MV-4-11 (cell line): Measurements from ENCODE around the gene BBS9.
"Not testable (repeated sequence)": the region's sequence is repeated elsewhere in the genome, so short reads cannot be mapped to it uniquely, and the experiment has no call there.

ENCODE experiments used
- DNase-seq: peaks from one replicate; lab custom pipeline; 2025; lab: John Stamatoyannopoulos, UW

BBS9 gene

DNA sequence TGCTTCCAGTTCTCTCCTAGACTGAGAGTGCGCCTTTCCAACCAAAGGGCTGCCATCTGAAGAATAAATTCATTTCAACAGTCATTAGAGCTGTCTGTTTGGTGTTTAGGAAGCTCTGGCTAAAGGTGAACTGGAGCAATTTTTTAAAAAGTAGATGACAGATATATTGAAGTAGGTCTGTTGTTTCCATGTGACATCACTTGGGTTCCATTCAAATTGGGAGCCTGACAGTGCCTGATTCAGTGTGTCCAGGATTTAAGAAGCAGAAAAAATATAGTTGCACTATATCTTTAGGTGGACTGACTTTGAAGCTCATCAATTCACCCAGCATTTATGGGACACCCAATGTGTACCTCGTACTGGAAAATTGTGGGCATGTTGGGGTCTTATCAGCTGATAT, 367.7 kb downstream of the BBS9 start:
- DNase-seq = no peak

DNA sequence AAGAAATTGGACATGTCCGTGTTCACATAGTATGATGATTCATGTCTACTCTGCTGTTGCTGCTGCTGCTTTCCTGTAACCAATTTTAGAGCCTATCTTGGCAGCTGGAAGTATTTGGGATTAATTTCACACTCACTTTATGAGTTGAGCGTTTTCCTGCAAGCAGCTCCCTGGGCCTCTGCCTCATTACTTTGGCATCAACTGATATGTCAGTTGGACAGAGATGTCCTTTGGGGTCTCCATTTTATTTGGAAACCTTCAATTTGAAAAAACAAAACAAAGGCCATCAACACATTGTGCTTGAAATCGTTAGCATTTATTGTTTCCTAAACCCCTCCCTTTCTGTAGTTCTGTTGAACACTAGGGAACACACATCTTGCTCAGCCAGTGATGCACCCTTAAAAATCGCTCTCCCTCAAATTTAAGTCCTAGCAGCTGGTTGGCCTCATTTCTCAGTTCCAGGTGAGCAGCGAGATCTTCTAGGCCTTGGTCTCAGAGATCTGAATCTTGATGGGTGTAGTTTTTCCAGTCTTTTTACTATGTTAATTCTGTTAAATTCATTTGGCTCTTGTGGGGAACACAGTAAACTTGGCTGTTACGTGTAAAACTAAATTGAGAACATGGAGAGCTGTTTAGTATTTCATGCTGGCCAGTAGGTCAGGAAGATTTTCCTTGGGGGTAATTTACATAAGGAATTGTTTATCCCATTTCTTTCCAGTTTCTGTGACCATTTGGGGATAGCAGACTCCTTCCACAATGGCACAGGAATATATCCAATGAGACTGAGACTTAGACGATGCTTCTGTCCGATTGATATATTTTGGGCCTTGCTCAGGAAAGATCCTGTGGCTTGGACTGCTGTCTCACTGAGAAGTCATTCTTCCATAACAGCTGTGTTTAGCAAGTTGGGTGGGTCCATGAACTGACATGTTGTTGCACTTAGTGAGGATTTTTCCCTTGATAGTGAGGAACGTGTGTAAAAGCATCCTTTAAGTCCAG, 371.6 kb downstream of the BBS9 start:
- DNase-seq = no peak

DNA sequence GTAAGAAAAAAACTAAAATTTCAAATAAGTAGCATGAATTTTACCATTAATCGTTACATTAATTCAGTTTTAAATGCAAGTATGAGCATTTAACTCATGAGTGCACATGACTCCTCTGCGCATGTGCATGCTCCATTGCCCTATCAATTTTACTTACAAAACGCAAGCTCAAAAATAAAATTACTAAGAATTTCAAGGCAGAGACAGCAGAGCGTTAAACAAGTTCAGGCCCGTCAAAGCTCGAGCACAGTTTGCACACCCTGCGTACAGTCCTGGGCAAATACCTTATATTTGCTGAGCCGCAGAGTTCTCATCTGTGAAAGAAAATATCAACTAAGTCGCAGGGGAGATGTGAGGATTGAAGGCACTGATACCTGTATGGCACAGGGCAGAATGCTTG, 373.6 kb downstream of the BBS9 start:
- DNase-seq = no peak

DNA sequence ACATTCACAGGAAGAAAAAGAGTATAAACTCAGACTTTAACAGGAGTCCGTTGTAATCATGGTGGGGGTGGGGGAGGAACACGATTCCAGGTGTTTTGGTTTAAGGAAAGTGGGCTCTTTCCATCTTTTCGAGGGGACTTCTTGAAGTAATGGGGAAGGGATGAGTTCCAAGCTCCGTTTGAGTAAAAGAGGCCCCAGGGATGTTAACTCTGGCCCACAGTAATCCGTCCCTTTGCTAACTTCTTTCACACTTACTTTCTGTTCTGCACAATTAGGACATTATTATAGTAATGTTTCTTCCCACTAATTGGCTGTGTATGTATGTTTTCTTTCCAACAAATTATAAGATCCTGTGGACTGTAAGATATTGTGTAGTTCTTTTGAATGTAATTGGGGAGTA, 374.4 kb downstream of the BBS9 start:
- DNase-seq = no peak

DNA sequence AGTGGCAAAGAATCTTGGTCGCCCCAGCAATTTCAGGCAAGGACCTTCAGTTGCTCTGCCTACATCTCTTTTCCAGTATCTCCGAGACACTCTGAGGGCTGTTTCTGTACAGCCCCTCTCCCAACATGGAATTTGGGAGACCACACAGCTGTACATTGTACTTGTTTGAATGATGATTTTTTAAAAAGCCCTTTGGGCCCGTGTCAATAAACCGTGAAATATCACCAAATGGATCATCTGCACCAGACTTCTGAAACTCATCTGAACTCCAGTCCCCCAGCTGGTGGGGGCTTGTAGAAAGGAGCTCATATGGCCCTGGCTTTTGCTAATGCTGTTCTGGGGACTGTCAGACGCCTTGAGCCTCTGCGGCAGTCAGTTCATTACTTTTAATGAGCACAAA, 374.9 kb downstream of the BBS9 start:
- DNase-seq = no peak

DNA sequence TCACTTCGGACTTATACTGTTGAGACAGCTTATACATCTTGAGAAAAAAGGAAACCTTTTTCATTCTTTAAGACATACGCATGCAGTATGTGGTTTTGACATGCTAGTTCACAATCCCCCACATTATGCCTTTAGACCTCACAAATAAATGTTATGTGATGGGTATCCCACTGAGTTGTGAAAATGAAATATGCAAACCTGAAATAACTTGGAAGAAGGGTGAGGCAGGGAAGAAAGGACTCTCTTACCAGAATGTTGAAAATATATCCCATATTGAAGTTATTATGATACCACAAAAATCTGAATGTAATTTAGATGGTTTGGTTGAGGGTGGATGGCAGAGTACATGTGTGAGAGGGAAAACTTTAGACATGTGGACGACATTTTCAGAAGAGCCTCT, 379.8 kb downstream of the BBS9 start:
- no peak for DNase-seq

DNA sequence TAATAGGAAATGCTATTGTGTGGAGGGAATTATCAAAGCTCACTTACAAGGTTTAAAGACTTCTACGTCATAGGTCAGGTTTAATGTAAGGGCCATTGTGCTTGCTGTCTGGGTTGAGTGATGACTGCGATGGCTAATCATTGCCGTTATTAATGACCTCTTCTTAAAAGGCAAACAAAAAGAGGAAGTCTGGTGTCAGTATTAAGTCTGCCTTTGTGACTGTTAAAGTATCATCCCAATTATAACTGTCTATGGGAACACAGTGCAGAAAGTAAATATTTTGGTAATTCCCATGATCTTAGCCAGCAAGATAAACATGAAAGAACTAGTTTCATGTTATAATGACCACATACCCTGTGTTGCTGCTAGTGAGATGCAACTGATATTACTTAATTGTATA, 382.4 kb downstream of the BBS9 start:
- no peak for DNase-seq

DNA sequence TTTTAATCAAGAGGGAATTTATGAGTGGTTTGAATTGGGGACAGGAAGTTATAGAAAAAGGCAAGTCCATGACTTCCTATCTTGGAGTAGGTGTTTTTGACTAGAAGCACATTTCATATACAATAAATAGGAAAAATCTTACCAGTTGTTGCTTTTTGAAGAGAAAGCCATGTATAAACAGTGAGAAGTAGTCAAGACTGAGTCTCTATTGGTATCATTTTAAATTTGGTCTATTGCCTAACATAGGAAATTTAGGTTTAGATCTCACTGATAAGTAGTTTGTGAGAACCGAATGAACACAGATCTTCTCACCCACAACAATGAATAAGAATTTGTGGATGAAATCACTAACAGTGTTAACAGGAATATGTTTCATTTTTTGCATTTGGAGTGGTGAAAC, 387.2 kb downstream of the BBS9 start:
- no peak for DNase-seq

DNA sequence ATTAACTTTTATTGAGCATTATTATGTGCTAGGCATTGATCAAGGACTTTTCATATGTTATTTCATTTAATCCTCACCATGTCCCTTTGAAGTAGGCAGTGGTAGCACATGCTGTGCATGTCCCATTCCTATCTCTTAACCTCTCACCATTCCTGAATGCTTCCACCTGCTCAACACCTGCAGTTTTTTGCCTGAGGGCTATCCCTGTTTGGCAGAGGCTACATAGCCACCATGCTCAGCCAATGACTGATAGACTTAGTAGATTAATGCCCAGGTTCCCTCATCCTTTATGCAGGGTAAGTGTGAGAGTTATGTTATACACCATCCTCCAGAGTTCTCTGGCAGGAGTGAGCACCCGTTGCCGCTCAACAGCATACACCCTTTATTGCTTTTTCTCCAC, 387.8 kb downstream of the BBS9 start:
- no peak for DNase-seq

DNA sequence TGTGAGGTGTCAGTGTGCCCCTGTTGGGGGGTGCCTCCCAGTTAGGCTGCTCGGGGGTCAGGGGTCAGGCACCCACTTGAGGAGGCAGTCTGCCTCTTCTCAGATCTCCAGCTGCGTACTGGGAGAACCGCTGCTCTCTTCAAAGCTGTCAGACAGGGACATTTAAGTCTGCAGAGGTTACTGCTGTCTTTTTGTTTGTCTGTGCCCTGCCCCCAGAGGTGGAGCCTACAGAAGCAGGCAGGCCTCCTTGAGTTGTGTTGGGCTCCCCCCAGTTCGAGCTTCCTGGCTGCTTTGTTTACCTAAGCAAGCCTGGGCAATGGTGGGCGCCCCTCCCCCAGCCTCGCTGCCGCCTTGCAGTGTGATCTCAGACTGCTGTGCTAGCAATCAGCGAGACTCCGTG, 397.6 kb downstream of the BBS9 start:
- not testable (repeated sequence) for DNase-seq

DNA sequence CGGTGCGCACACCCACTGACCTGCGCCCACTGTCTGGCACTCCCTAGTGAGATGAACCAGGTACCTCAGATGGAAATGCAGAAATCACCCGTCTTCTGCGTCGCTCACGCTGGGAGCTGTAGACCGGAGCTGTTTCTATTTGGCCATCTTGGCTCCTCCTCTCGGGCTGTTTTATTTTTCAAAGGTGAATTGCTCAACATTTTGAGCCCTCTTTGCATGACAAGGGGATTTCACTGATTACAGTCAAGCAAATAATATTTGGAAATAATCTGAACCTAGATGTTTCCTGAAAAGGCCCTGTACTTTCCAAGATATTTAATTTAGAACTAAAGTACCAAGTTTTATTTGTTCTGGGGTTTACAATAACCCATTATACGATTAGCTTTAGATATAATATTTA, 398.2 kb downstream of the BBS9 start:
- DNase-seq = not testable (repeated sequence)

DNA sequence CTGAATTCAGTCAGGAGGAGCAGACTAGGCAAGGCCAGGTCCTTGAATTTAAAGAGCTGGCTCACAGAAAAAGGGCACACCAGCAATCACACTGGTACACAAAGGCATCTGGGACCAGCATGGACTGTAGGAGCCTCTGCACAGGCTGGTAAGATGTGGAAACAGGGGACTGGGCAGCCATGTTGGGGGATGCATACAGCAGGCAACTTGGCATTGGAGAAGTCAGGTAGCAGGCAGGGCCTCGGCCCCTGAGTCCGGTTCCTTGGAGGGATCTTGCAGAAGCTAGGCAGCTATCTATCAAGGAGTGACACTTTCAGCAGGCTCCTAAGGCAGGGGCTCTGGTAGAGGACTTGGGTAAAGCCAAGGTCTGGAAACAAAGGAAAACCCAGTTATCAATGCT, 399.7 kb downstream of the BBS9 start:
- no peak for DNase-seq

DNA sequence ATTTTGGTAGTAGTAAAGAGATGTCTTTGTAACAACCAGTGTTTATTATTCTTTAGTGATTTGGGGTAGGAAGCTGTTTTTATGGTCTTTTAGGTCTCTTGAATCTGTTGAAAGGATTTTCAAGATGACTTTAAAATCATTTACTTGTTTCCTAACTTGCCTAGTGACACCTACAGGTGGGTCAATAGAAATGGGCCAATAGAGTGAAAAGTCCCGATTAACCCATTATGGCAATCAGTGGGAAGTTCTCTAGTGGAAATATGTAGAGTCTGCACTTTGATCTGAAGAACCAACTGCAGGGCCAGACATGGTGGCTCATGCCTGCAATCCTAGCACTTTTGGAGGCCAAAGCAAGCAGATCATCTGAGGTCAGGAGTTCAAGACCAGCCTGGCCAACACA, 401.3 kb downstream of the BBS9 start:
- no peak for DNase-seq

DNA sequence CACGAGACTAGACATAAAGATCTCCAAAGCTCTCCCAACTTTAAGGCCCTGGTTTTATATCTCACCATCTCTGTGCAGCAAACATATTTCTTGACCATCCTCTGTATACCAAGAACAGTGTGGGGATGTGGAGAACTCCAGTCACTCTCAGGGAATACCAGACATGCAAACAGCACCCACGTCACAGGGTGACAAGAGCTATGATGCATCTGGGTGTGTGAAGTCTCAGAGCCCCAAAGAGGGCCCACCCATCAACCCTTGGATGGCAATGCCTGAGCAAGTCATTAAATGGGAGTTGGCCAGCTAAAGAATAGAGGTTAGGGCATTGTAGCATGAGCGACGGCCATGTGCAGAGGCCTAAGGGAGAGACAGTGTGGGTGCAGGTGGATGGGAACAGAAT, 402.5 kb downstream of the BBS9 start:
- no peak for DNase-seq

DNA sequence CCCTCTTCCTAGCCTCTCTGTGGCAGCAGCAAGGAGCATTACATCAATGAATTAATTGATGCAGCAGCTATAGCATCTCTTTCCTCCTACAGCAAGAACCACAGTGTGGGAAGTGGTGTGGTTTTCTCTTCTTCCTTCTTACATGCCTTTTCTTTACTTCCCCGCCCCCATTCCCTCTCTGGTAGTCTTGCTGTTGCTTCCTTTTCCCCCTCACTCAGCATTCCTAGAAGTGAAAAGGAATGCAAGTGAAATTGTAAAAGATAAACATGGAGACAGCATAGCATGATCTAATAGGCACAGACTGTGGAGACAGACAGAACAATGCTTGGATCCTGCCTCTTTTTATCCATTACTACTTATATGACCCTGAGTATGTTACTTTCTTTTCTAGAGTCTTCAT, 405.5 kb downstream of the BBS9 start:
- no peak for DNase-seq

DNA sequence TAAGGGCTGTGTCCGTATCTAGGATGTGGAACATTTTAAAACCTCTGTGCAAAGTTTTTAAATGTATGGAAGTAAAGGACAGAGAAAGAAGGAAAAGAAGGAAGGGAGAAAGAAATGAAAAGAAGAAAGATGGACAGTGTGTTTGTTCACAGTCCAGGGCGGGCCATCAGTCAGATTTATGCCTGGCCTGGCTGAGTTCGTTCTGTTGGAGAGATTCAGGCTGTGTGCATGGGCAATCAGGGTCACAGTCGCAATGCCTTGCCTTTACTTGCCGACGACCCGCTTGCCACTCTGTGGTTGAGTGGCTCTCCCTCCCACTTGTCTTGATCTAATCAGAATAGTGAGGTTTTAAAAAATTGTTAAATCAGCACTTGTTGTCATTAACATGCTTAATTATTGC, 406.6 kb downstream of the BBS9 start:
- no peak for DNase-seq

DNA sequence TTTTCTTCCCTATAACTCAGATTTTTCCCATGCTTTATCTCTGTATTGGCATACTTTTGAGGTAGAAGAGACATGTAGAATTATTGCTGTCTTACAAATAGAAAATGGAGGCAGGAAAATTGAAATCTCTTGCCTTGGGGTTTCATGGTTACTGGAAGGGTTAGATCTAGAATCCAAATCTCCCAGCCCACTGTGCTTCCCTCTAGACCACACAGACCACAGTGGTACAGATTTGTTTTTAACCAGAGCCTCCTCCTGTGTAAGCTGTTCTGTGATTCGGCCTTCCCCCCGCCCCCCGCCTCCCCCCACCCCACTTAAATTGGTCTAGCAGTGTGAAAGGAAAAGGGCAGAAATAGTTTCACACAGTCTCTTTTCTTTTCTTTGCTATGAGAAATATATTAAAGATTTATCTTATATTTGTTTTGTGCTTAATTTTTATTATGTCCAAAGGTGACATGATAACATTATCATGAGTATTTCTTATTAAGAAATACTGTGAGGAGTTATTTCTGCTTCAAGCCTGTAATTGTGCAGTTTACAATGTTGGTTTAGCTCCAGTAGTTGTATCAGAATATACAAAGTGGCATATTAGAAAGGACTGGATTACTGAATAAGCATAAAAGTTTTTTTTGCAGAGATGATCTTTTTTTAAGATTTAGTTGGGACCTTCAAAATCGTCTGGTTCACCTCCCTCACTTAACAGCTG, 407.2 kb downstream of the BBS9 start:
- DNase-seq = no peak

DNA sequence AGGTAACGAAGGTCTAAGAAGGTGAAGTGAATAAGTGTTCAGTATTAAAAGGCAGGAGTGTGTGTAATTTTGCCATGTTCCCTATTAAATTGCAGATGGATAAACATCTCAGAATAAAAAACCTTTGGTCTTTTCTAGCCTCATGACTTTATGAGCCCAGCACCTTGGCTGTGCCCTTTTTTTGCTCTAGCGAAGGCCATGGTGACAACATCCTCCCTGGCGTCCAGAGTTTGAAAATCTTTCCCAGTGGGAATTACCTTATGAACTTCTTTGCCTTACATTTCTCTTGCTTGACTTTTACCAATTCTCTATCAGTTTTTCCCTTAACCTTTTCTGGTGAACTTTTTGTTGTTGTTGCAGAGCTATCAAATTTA, 407.7 kb downstream of the BBS9 start:
- no peak for DNase-seq

DNA sequence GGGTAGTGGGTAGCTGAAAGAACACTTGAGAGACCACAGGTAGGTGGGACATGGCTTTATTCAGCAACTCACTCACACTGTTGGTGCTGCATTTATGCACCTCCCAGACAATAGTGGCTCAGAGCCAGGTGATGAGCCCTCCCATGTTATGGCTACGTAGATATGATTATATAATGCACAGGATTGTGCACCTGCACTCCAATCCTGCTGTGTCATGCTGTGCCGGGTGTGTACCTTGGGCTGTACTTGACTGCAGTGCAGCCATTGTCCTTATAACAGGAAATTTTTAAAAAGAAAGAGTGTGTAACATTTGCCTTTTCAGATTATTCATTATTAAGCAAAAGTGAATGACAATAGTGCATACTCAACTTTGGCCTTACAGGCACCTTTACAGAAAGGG, 409.8 kb downstream of the BBS9 start:
- DNase-seq = no peak

DNA sequence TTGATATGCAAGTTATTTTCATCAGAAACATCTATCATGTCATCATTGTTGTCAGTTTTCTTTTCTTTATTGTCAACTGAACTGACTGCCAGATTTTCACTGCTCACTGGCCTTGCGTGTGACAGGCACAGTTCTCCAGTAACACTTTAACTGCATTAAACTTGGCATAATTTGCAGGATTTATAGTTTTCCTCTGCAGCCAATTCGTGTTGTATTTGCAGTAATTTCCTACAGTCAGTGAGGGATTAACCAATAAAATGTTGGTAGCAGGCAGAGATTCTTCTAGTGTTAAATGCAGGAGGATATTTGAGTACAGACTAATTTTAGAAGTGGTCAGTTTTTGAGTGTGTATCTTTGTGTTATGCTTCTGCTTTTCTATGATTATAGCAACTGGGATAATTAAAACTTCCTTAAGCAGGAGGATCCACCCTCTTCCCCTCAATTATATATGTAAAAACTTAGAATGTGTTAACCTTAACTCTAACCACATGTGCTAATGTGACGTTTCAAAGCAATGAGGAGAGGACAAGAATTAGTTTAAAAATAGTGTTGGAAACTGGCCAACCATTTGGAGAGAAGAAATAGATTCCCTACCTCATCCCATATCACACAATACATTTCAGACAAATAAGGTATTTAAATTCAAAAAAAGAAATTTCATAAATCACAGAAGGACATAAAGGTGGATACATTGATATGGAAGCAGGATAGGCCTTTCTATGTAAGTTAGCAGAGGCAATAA, 410.5 kb downstream of the BBS9 start:
- no peak for DNase-seq

DNA sequence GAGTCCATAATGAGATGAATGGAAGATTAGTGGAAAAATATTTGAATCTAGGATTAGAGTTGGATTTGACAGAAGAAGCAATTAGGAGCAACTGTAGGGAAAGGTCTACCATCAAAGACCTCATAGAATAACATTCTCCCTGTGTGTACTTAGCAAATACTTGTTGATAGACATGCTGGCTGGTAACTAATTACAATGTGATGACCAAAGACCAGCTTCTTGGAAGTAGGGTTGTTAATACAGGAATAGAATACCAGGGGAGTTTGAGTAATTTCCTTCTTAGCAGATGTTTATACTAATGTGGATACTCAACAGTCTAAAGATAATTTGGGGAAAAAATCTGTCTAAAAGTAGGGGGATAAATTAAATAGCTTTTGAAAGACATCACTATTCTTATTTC, 418.5 kb downstream of the BBS9 start:
- DNase-seq = no peak

DNA sequence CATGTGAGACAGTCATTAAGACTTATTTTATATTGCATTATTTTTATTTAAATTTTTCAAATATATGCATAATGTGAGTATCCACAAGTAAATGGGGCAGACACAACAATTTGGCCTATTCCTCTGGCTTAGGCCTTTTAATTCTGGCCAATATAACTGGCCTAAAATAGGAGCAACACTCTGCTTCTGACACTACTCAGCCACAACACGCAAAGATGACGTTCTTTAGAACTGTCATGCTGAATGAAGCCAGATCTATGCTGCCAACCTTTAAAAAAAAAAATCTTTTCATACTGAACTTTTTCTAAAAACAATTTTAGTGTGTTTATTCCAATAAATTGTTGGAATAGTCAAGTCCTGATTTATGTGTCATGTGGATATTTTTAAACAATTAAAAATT, 421.0 kb downstream of the BBS9 start:
- no peak for DNase-seq

DNA sequence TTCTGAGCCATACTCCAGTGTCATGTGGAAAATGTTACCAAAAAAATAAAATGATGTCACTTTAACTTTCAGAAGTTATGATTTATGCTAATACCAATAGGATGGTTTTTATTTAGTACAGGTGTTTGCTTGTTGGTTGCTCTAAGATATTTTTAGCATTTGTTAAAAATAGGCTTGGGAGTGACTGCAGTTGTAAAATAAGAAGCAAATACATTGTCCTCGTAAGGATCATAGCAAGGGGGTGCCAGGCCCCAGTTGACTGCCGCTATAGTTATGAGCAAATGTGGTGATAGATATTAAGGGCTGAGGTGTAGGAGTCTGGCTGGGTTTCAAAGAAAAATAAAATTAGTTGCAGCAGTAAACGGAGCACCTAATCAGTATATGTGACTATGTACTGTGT, 421.6 kb downstream of the BBS9 start:
- DNase-seq = no peak
